GM19324 (cell line): Measurements from ENCODE around the gene SMARCB1.
A peak's percentile ranks its signal among the peaks of the same experiment; 100 is the strongest.

Experiments used
- ATAC-seq: cut with Tn5 transposase; IDR thresholded peaks from one replicate; pipeline ENCODE4 v1.9.1; 2021; ENCODE audit warnings: mild to moderate bottlenecking, moderate library complexity; ENCODE audit not compliant: unreplicated experiment, low FRiP score

SMARCB1 gene

GRCh38 chr22:23786752-23787599, at the start of gene SMARCB1:
SMARCB1 (plus strand) TSS chr22:23786966; CDS start chr22:23787170, 204 bp downstream.
- ATAC-seq = peak; percentile 87

GRCh38 chr22:23737696-23738095, 49.1 kb upstream of the SMARCB1 start:
- no peak for ATAC-seq

GRCh38 chr22:23742505-23743264, 44.1 kb upstream of the SMARCB1 start:
- ATAC-seq = no peak

DNA sequence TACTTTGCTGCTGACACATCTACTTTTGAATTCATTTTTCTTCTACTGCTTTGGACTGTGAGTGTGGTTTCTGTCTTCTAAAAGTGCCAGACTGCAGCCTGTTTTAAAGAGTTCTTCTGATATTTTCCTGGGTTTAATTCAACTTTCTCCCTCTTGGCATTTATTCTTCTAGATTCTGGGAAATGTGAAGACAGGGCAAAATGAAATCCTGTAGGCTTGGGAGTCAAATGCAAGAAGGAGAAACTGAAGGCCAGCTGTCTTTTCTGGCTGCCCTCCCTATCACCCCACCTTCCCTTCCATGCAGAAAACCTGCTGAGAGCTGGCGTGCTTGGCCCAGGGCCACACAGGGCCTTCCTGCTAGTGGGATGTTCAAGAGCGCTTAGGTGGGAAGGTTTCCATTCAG, 43.5 kb upstream of the SMARCB1 start:
- no peak for ATAC-seq

- no peak for ATAC-seq
Observed at GRCh38 chr22:23744001-23744400, 42.8 kb upstream of the SMARCB1 start.

GRCh38 chr22:23744485-23744884, 42.3 kb upstream of the SMARCB1 start:
- no peak for ATAC-seq

- ATAC-seq = no peak
Observed at GRCh38 chr22:23745791-23746190, 41.0 kb upstream of the SMARCB1 start.

- ATAC-seq = no peak
Observed at GRCh38 chr22:23749841-23750301, 36.9 kb upstream of the SMARCB1 start.

GRCh38 chr22:23750367-23750713, 36.4 kb upstream of the SMARCB1 start:
- ATAC-seq = no peak

- peak; percentile 80 for ATAC-seq
Observed at GRCh38 chr22:23750714-23751440, 35.9 kb upstream of the SMARCB1 start, which contains the start of gene ZNF70. ZNF70 (minus strand) TSS chr22:23751112; CDS start chr22:23745140, 5,972 bp downstream.

- ATAC-seq = peak; percentile 6
Observed at GRCh38 chr22:23751441-23751996, 35.2 kb upstream of the SMARCB1 start.

GRCh38 chr22:23752090-23752691, 34.6 kb upstream of the SMARCB1 start:
- no peak for ATAC-seq

DNA sequence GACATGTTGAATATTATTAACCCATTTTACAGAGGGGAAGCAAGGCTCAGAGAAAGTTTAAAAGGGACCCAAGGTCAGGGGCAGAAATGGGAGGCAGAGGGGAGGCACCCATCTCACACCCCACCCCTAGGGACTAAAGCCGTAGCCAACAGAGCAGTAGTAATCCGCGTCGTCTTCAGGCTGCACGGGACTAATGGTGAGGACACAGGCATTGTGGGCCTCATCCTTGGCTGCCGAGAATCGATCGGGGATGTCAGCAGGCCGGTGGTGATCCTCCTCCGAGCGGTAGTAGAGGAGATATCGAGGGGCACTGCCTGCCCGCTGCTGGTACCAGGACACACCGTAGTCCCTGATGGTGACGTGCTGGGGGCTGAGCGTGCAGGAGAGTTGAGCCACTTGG, 34.0 kb upstream of the SMARCB1 start:
- ATAC-seq = no peak

GRCh38 chr22:23753385-23753784, 33.4 kb upstream of the SMARCB1 start:
- ATAC-seq = no peak

DNA sequence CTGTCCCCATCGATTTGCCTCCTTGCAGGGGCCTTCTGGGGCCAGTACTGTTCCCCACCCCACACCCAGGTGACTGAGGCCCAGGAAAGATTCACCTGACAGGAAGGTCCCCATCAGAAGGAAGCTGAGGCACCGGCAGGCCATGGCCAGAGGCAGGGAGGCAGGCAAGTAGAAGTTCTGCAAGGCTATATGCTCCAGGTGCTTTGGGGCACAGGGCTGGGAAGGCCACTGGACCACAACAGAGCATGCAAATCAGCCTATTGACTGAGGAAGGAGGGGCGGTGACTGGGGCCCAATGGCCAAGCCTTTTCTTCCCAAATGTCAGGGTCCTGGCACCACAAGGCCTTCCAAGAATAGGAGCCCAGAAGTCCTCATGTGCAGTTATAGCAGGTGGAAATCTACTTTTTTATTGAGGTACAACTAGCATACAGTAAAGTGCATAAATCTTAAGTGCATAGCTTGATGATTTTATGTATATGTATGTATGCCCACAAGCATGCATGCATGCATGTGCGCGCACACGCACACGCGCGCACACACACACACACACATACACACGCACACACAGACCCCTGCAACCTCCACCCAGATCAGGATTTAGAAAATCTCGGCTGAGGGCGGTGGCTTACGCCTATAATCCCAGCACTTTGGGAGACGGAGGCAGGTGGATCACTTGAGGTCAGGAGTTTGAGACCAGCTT, 32.4 kb upstream of the SMARCB1 start, which contains the start of gene VPREB3:
TSS of gene VPREB3 (minus strand) at position 206 of the 700 bp plus-strand sequence. CDS start at position 144, 62 bp downstream.
- ATAC-seq = no peak

GRCh38 chr22:23754980-23755636, 31.7 kb upstream of the SMARCB1 start:
- no peak for ATAC-seq

DNA sequence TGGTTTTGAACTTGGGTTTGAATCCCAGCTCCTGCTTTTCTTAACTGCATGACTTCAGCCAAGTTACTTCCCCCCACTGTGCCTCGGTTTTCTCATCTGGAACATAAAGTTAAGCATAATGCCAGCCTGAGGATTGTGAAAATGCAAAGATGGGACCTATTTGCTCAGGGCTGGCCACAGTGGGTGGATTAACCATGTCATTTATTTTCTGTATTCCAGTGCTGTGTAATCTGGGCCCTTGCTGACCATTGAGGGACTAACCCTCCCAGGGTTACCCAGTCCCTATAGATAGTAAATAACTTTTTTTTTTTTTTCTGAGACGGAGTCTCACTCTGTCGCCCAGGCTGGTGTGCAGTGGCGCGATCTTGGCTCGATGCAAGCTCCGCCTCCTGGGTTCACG, 31.1 kb upstream of the SMARCB1 start:
- ATAC-seq = no peak

- no peak for ATAC-seq
Observed at GRCh38 chr22:23756891-23757290, 29.9 kb upstream of the SMARCB1 start.

DNA sequence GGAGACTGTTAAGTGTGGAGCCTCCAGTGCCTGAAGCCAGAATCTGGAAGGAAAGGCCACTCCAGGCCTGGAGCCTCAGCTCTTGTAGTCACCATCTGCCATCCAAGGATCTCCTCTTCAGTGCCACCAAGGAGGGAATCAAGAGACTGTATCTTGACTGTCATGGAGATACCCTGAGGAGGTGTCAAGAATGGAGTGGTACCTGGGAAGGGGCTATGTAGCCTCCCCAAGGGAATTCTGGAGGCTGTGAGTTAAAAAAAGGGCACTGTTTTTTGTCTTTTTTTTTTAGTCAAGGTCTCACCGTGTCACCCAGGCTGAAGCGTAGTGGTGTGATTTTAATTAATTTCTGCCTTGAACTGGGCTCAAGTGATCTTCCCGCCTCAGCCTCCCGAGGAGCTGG, 27.2 kb upstream of the SMARCB1 start:
- ATAC-seq = no peak
